HG03575 (cell line): ENCODE results near the gene KCTD20.

ENCODE experiments used
- ATAC-seq: cut with Tn5 transposase; IDR thresholded peaks from one replicate; pipeline ENCODE4 v1.9.1; 2021; ENCODE audit not compliant: unreplicated experiment, insufficient number of reproducible peaks, low FRiP score; ENCODE audit errors: extremely low read depth

KCTD20 gene

DNA sequence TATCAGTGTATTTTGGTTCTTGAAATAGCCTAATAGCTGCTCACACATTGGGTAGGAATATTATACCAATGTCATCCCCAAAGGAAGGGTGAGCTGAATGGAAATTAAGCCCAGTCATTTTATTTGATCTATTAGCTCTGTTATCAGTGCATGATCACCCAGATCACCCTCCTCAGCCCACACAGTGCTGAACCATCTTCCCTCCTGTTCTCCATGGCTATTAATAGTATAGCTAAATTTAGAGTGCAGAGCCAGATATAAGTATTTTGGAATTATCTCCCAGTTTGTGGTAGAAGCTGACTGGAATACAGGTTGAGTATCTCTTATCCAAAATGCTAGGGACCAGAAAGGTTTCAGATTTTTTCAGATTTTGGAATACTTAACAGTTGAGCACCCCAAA is 45.4 kb downstream of the KCTD20 start:
- no peak for ATAC-seq

DNA sequence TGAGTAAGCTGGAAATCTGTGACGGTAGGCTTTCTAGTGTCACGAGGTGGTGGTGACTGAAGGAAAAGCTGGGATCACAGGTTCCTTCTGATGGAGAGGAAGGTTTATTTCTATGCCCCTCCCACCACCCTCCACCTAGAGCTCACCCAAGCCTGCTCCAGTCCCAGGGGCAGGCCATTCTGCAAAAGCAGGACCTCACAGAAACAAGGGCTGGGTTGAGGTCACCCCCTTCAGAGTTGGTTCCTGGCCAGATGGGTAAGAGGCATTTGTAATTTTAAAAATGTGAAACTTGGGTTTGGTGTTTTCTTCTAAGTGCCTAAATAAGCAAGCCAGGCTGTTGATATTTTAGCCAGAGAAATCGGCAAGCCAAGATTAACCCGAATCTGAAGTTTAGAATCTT is 46.6 kb downstream of the KCTD20 start:
- no peak for ATAC-seq

- ATAC-seq: no peak
These were observed 48.7 kb downstream of the KCTD20 start for GRCh38 chr6:36491378-36491965.

GRCh38 chr6:36492092-36492491 is 49.3 kb downstream of the KCTD20 start:
- ATAC-seq: no peak

DNA sequence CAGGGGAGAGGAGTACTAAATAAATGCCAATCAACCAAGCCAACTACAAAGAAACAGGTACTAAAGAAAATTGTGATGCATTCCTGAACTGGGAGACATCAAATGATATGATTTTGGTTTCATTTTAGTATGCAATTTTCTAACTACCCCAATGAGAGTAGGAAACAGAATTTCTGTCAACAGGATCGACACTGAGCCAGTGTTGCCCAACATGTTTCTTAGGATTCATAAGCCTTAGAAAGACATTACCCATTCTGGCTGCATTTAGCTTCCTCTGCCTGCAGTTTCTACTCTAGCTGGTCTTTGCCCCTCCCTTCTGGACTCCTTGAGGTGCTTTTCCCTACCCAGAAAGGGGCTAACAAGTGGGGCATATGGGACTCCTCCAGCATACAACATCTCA is 49.8 kb downstream of the KCTD20 start:
- ATAC-seq: no peak

- ATAC-seq: no peak
These were observed 50.5 kb downstream of the KCTD20 start for GRCh38 chr6:36493319-36493718.

DNA sequence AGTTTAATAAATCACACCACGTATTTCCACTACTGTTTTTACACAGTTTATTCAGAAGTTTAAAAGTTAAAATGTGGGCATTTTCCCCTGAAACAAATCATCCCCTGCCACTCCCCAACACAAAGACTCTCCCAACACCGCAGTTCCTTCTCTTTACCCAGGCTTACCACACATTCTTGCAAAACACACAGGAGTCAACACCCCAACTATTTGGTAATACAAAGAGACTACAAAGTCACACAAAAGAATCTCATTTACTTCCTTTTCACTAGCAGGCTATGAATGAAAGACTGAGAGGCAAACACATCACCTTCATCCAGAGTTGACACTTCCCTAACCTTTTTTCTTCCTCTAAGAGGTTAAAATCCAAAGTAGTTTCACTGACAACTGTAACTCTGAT is 51.1 kb downstream of the KCTD20 start:
- ATAC-seq: no peak

GRCh38 chr6:36495086-36495485 is 52.3 kb downstream of the KCTD20 start:
- ATAC-seq: no peak

GRCh38 chr6:36499918-36500317 is 57.1 kb downstream of the KCTD20 start:
- ATAC-seq: no peak

- no peak for ATAC-seq
These were observed 58.9 kb downstream of the KCTD20 start for GRCh38 chr6:36501686-36502085.

DNA sequence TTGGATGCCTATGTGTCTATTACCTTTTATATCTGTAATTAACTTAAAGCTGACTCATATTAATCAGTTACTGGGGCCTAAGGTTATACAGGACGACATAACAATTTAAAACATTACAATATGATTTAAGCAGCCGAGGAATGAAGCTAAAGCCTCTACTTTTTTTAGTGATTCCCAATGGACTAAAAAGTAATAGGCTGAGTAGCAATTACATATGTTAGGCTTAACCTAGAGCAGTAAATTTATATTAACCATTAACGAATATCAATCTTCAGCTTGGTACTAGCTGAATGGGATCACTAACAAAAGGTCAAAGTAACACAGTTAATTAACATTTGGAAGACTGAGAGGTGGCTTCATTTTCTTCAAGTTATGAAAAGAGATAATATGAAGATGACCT is 61.4 kb downstream of the KCTD20 start:
- no peak for ATAC-seq

GRCh38 chr6:36504982-36505381 is 62.2 kb downstream of the KCTD20 start:
- no peak for ATAC-seq

GRCh38 chr6:36505744-36506534 is 63.1 kb downstream of the KCTD20 start:
- no peak for ATAC-seq

DNA sequence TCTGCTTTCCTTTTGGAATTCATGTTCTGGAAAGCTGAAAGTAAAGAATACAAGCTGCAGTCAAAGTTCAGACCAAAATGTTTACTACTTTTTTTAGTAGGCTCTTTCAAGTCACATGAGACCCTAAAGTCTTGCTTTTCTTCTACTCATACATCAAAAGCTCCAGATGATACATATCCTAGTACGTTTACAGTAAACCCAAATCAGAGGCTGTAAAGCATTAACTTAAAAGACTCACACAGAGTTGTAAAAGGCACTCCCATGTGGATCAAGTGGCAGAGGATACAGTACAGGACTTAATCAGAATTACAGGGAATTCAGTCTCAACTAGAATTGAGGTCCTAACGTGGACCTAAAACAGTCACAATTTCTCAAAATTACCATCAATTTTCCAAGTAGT is 63.8 kb downstream of the KCTD20 start:
- ATAC-seq: no peak

DNA sequence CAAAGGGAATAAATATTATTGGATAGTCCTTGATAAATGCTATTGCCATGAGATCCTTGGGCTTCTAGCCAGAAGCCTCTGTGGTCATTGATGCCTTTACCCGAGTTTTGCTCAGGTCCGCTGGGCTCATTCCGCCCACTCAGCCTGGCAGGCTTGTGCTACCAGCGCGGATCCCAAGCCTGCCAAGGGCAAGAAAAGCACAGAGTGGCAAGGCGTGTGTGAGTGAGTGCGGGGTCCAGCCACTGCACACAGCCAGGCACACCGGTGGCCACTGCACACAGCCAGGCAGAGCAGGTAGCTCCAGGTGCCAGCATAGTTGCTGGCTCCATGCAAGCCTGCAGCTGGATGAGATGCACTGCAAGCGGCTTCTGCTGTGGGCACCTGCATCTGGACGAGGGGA is 65.7 kb downstream of the KCTD20 start:
- no peak for ATAC-seq

- no peak for ATAC-seq
These were observed 67.6 kb downstream of the KCTD20 start for GRCh38 chr6:36510365-36510764.

- ATAC-seq: no peak
These were observed 72.0 kb downstream of the KCTD20 start for GRCh38 chr6:36514554-36515456.

DNA sequence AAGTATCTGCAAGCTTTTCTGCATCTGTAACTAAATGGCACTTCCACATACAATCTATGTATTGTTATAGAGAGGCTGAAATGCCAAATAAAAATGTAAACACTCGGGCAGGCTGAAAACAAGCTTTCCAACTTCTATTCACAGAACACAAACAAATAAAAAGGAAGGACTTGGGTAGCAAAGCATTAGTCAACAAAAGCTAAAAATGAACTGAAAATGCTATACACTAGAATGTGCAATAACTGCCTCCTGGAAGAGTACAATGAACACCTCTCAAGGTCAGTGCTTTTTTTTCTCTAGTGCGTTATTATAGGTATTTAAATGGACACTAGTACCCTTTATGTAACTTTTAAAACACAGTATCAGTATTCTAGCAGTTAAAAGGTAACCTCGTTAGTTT is 73.0 kb downstream of the KCTD20 start:
- no peak for ATAC-seq

DNA sequence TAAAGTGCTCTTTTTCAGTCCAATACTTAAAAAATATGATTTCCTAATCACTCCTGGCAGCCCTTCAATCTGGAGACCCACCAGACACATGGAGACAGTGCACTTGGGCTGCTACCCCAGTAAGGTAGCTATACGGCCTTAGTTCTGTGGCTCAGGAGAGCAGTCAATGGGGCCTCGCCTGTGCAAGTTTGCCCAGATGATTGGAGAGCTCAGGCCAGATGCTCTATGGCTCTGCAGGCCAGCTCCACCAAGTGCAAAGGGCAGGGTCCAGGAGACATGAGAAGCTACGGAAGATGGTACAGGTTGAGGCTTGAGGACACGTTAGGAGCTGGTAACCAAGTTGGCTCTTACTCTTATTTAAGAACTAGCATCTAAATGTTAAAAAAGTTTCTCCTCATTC is 73.8 kb downstream of the KCTD20 start:
- ATAC-seq: no peak

GRCh38 chr6:36516988-36517387 is 74.2 kb downstream of the KCTD20 start:
- no peak for ATAC-seq
